Right cardiac atrium (tissue), 5 donors: ENCODE measurements around the gene RAB27A. TPM values are rescaled to one million over a fixed set of nuclear protein-coding genes. Genes with fewer than 3 reads are reported as not detected.

Source experiments
- ATAC-seq, 2 donors: fragments of 200-7000 bp; cut with Tn5 transposase; one replicate each; pipeline versions ENCODE4 v1.8.0 to v1.9.1; 2020; ENCODE audit warnings: moderate library complexity in 2 of 2, mild to moderate bottlenecking in 1 of 2
- DNase-seq, 3 donors: peaks; one replicate each; pipeline ENCODE4 v3.0.0-alpha.2; 2020
- H3K27ac ChIP-seq: one replicate; pipeline ENCODE4 v1.5.1; 2013; ENCODE audit warnings: mild to moderate bottlenecking, low read length, control low read depth, moderate library complexity
- H3K27me3 ChIP-seq: one replicate; pipeline ENCODE4 v1.6.1; 2013; ENCODE audit not compliant: control insufficient read depth, insufficient read depth
- H3K4me1 ChIP-seq: one replicate; pipeline ENCODE4 v1.6.1; 2013; ENCODE audit warnings: low read length; ENCODE audit not compliant: control insufficient read depth, insufficient read depth
- H3K4me3 ChIP-seq: one replicate; pipeline ENCODE4 v1.5.1; 2013; ENCODE audit warnings: low read length, control low read depth
- H3K9me3 ChIP-seq: one replicate; pipeline ENCODE4 v1.6.1; 2013; ENCODE audit warnings: low read length; ENCODE audit not compliant: control insufficient read depth
- WGBS: extraction: QIAGEN DNeasy Blood & Tissue Kit; methylation state at CpG from one replicate; pipeline ENCODE4 v1.1.7; 2013; 5-methylcytosine and 5-hydroxymethylcytosine counted together
- intact Hi-C, 4 donors: fragments of 100-400 bp; cut with DNase I; formaldehyde crosslinking; loops; one replicate each; pipeline versions ENCODE4 v1.11.0 to v1.14.0; 2022 to 2023
- polyA plus RNA-seq: library from polyadenylated mRNA; stranded (reverse); fragments of 200-250 nt; gene quantifications from one replicate; pipeline ENCODE4 v1.2.3, GENCODE V29; 2013
- total RNA-seq, 4 donors: library from RNA; stranded (reverse); fragmentation: NEBNext Ultra II Directional; extraction: Animal tissue kit (Norgen Biotek cat#: 25700); gene quantifications; one replicate each; pipeline ENCODE4 v1.2.1, GENCODE V29; 2021
- donor health status: healthy with polysubstance abuse.
- donor health status: DM: no; HTN: yes; CAD: no.
- donor health status: DM: no; HTN: no; CAD: no.
- donor health status: DM: no; HTN: yes; CAD: no; lungs with severe emphysema.
- donor health status: DM: yes; HTN: yes; CAD: no.

RAB27A gene
- total and polyA plus RNA-seq, 5 donors: 3.0 to 18.0 (median 8.4) TPM

DNA sequence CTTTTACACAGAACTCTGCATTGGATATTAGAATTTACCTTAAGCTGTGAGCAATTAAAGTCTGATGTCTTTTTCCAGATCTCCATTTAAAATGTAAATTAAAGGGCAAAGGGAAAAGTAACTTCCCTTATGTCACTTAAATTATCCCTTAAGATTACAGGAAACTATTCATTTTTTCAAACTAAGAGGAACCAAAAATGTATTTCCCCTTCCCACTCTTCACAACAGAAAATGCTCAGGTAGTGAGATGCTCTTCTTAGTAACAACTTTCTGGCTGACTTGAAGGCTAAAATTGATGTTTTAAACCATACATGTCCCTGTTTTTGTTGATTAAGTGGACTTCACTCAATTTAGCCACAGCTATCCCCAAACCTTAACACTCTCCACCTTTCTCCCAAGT, 110.5 kb downstream of the RAB27A start:
- Histone ChIP-seq H3K4me3 (no peak overlapping the region), H3K4me1 (no peaks in the 10 kb centered on the region), H3K27me3 (no peaks in the 10 kb centered on the region), H3K9me3 (no peaks in the 10 kb centered on the region), H3K27ac (no peak overlapping the region)
- ATAC-seq (no peak), DNase-seq (no peak)
- intact Hi-C loops: no loop called here

- Histone ChIP-seq H3K27ac (no peak overlapping the region), H3K27me3 (no peaks in the 10 kb centered on the region), H3K4me1 (no peaks in the 10 kb centered on the region), H3K4me3 (no peak overlapping the region), H3K9me3 (no peaks in the 10 kb centered on the region)
- 70% methylated on average over 4 of the region's 4 CpGs for WGBS
- DNase-seq (no peak), ATAC-seq (no peak)
- intact Hi-C loops: no loop called here
Measured at GRCh38 chr15:55170361-55170760, 119.3 kb downstream of the RAB27A start.

- 61% methylated on average over 11 of the region's 11 CpGs for WGBS
- Histone ChIP-seq H3K9me3 (no peaks in the 10 kb centered on the region), H3K27ac (no peak overlapping the region), H3K27me3 (no peaks in the 10 kb centered on the region), H3K4me1 (no peaks in the 10 kb centered on the region), H3K4me3 (no peak overlapping the region)
- intact Hi-C loops: no loop called here
- DNase-seq (peak; percentile 45 to 62 (median 57)), ATAC-seq (peak; percentile 40 to 70)
Measured at GRCh38 chr15:55168350-55168974, 121.2 kb downstream of the RAB27A start.

DNA sequence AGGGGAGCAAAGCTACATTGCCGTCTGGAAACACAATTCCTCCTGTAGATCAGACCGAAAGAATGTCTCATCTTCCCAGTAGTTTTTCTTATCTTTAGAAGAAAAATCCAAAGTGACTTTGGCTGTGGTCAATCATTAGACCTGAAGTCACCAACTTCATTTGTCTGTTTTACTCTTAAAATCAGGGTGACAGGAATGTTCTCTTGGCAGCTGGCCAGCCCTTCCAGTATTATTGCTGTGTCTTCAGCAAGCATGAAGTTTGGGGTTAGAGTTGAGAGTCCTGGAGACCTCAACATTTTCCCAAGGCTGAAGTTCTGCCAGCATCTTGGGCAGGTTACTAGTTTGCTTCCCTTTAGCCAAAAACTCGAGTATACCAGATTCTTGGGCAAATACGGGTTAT, 125.3 kb downstream of the RAB27A start:
- ATAC-seq (no peak), DNase-seq (peak in 1 of 3 donors; percentile 37)
- Histone ChIP-seq H3K9me3 (no peaks in the 10 kb centered on the region), H3K4me3 (no peak overlapping the region), H3K27me3 (no peaks in the 10 kb centered on the region), H3K27ac (no peak overlapping the region), H3K4me1 (no peaks in the 10 kb centered on the region)
- intact Hi-C loops: no loop called here
- 66% methylated on average over 4 of the region's 4 CpGs for WGBS

Other genes with a start within 250 kb of the RAB27A start
- gene RSL24D1, start 92.9 kb downstream of the RAB27A start, total RNA-seq: 10 to 100 TPM; 54.0 to 59.2 (median 56.3) TPM
- 54.3 TPM for gene RSL24D1, start 92.9 kb downstream of the RAB27A start, polyA plus RNA-seq
- gene PIGBOS1, start 29.3 kb upstream of the RAB27A start, total RNA-seq: 10 to 100 TPM in 1 of 4 donors, 1 to 10 TPM in 3; 8.0 to 10.2 (median 9.0) TPM
- 21.5 TPM for gene PIGBOS1, start 29.3 kb upstream of the RAB27A start, polyA plus RNA-seq
- 1 to 10 TPM; 3.2 to 6.7 (median 5.4) TPM for gene PIGB, start 29.4 kb upstream of the RAB27A start, total RNA-seq
- gene PIGB, start 29.4 kb upstream of the RAB27A start, polyA plus RNA-seq: 5.3 TPM
- 100 to 1,000 TPM in 1 of 4 donors, 10 to 100 TPM in 3; 66.1 to 105 (median 82.3) TPM for gene CCPG1, start 118.5 kb upstream of the RAB27A start, total RNA-seq
- gene CCPG1, start 118.5 kb upstream of the RAB27A start, polyA plus RNA-seq: 33.6 TPM
- 1 to 10 TPM; 2.7 to 6.4 (median 4.6) TPM for gene PIERCE2, start 118.7 kb upstream of the RAB27A start, total RNA-seq
- 10.3 TPM for gene PIERCE2, start 118.7 kb upstream of the RAB27A start, polyA plus RNA-seq
- gene DNAAF4, start 218.4 kb upstream of the RAB27A start, total RNA-seq: under 1 TPM in 3 of 4 donors, not detected in 1; 0.29 to 0.62 (median 0.50) TPM
- 0.97 TPM for gene DNAAF4, start 218.4 kb upstream of the RAB27A start, polyA plus RNA-seq